Endothelial cell of umbilical vein (primary cell): ENCODE data around the gene HTRA2. TPM values are rescaled to one million over a fixed set of nuclear protein-coding genes. Genes with fewer than 3 reads are reported as not detected.

Source experiments
- BruUV-seq: library from RNA; stranded (reverse); fragments of 400-500 nt; replicated peaks from 2 replicates; lab custom pipeline; 2021; lab: Mats Ljungman, UMichigan
- CTCF ChIA-PET: fragments of 300-600, 350-600 bp; sonication (Branson Sonifier 250); formaldehyde crosslinking; loops from one replicate; lab custom pipeline; 2021; ENCODE audit warnings: antibody characterized with exemption, inconsistent platforms; lab: Charles Lee
- POLR2A ChIA-PET: fragments of 300-600, 350-600 bp; sonication (Branson Sonifier 250); formaldehyde crosslinking; loops from one replicate; lab custom pipeline; 2021; ENCODE audit warnings: antibody characterized with exemption, inconsistent platforms; lab: Charles Lee
- DNase-seq: peaks from one replicate; pipeline ENCODE4 v3.0.0-alpha.2; 2011; ENCODE audit warnings: low read depth, low spot score
- FAIRE-seq: peaks from 2 replicates; lab custom pipeline; 2011; peaks lifted over from hg19 to GRCh38; lab: Jason Lieb, UNC
- H2AFZ ChIP-seq: 2 replicates; pipeline ENCODE4 v1.6.0; 2012; ENCODE audit warnings: low read depth, low read length, control low read depth, inconsistent platforms
- H3K27ac ChIP-seq: 2 replicates; pipeline ENCODE4 v1.5.1; 2011; ENCODE audit warnings: low read depth, mild to moderate bottlenecking, control low read depth, low read length, moderate library complexity; ENCODE audit not compliant: insufficient read depth
- H3K27me3 ChIP-seq, 2 experiments: 2 replicates each; pipeline versions ENCODE4 v1.6.0 to v1.6.1; 2011; ENCODE audit warnings: low read length in 2 of 2, mixed read lengths in 1 of 2; ENCODE audit not compliant: control insufficient read depth in 2 of 2, insufficient read depth in 2 of 2
- H3K36me3 ChIP-seq, 2 experiments: 2 replicates in 1 of 2; 3 replicates in 1 of 2; pipeline ENCODE4 v1.5.1; 2011; ENCODE audit warnings: low read length in 2 of 2, mild to moderate bottlenecking in 1 of 2, moderate library complexity in 1 of 2; ENCODE audit not compliant: control insufficient read depth in 2 of 2, insufficient read depth in 2 of 2; ENCODE audit errors: extremely low read depth in 1 of 2
- H3K4me1 ChIP-seq: 3 replicates; pipeline ENCODE4 v1.5.1; 2011; ENCODE audit warnings: mild to moderate bottlenecking, low read length; ENCODE audit not compliant: control insufficient read depth, insufficient read depth; ENCODE audit errors: extremely low read depth
- H3K4me2 ChIP-seq: 2 replicates; pipeline ENCODE4 v1.6.1; 2011; ENCODE audit warnings: low read length, control low read depth, mixed read lengths; ENCODE audit not compliant: insufficient read depth
- H3K4me3 ChIP-seq, 3 experiments: fragments of 200-600 bp in 1 of 3; sonication (generic), shearing (Covaris generic) in 1 of 3; replicated peaks in 1 of 3; 2 replicates each; pipeline ENCODE4 v1.5.1; 2011 to 2016; ENCODE audit warnings: control low read depth in 3 of 3, low read length in 3 of 3, mild to moderate bottlenecking in 2 of 3, inconsistent platforms in 1 of 3, low read depth in 1 of 3, moderate library complexity in 1 of 3; ENCODE audit not compliant: insufficient read depth in 1 of 3
- H3K79me2 ChIP-seq: 2 replicates; pipeline ENCODE4 v1.6.0; 2012; ENCODE audit warnings: low read length, inconsistent platforms; ENCODE audit not compliant: control insufficient read depth, insufficient read depth
- H3K9ac ChIP-seq: replicated peaks from 2 replicates; pipeline ENCODE3; 2011; ENCODE audit warnings: low read length, control low read depth; ENCODE audit not compliant: insufficient read depth; ENCODE audit errors: extremely low read depth
- H3K9me1 ChIP-seq: replicated peaks from 3 replicates; pipeline ENCODE4 v1.6.0; 2011; ENCODE audit warnings: mild to moderate bottlenecking, low read length; ENCODE audit not compliant: control insufficient read depth, insufficient read depth; ENCODE audit errors: extremely low read depth
- H3K9me3 ChIP-seq: replicated peaks from 2 replicates; pipeline ENCODE4 v1.5.1; 2012; ENCODE audit warnings: low read length, inconsistent platforms; ENCODE audit not compliant: control insufficient read depth, insufficient read depth
- H4K20me1 ChIP-seq: replicated peaks from 2 replicates; pipeline ENCODE3; 2011; ENCODE audit warnings: mild to moderate bottlenecking, low read length; ENCODE audit not compliant: control insufficient read depth, insufficient read depth; ENCODE audit errors: extremely low read depth
- EZH2 ChIP-seq: IDR thresholded peaks from 2 replicates; pipeline ENCODE4 v1.6.1; 2012; ENCODE audit warnings: borderline replicate concordance, low read depth, mild to moderate bottlenecking, moderate library complexity, low read length, inconsistent platforms; ENCODE audit not compliant: severe bottlenecking
- FOS ChIP-seq: IDR thresholded peaks from 2 replicates; pipeline ENCODE4 v1.6.1; 2011; ENCODE audit warnings: mild to moderate bottlenecking, low read length, moderate library complexity, borderline replicate concordance; ENCODE audit not compliant: insufficient read depth
- GATA2 ChIP-seq: IDR thresholded peaks from 2 replicates; pipeline ENCODE4 v1.7.0; 2011; ENCODE audit warnings: low read depth, mild to moderate bottlenecking, moderate library complexity, mixed read lengths, low read length; ENCODE audit not compliant: insufficient read length, insufficient read depth
- JUN ChIP-seq: IDR thresholded peaks from 2 replicates; pipeline ENCODE4 v1.6.1; 2011; ENCODE audit warnings: borderline replicate concordance, low read depth; ENCODE audit not compliant: insufficient read length, insufficient read depth
- POLR2A ChIP-seq: IDR thresholded peaks from 2 replicates; pipeline ENCODE4 v1.6.1; 2012; ENCODE audit warnings: low read depth, mild to moderate bottlenecking, control low read depth, low read length
- POLR2AphosphoS5 ChIP-seq: IDR thresholded peaks from 2 replicates; pipeline ENCODE4 v1.6.1; 2012; ENCODE audit warnings: low read depth, mild to moderate bottlenecking, control low read depth, low read length, moderate library complexity; ENCODE audit not compliant: insufficient read depth
- dilution Hi-C: fragments of 300-500 bp; cut with MboI; formaldehyde crosslinking; loops from one replicate; pipeline ENCODE4 v1.15.0; 2019; ENCODE audit warnings: low sequenced_read_pairs; ENCODE audit not compliant: extremely low pct_ligation_motif_present
- intact Hi-C: fragments of 100-400 bp; cut with micrococcal nuclease; formaldehyde crosslinking; loops from one replicate; pipeline ENCODE4 v1.10.0; 2022
- polyA plus RNA-seq, 4 experiments: library from polyadenylated mRNA; depleted of rRNA in 3 of 4; stranded (reverse) in 3 of 4; unstranded in 1 of 4; fragments of >200 nt; gene quantifications; 2 replicates each; pipeline versions ENCODE4 v1.2.1 to v1.2.3, GENCODE V29; 2011 to 2012; ENCODE audit warnings: missing spikeins in 1 of 4
- total RNA-seq: library from RNA; stranded (reverse); gene quantifications from 2 replicates; pipeline ENCODE4 v1.2.3, GENCODE V29; 2021
- TF ChIP-seq, protein P1 (sequence below): IDR thresholded peaks from 2 replicates; pipeline ENCODE4 v1.6.1; 2011; ENCODE audit not compliant: insufficient read depth, insufficient read length
- TF ChIP-seq, protein P2 (sequence below), 2 donors: IDR thresholded peaks; 1 replicate in 1 of 2; 2 replicates in 1 of 2; pipeline ENCODE4 v1.5.1; 2011; ENCODE audit warnings: low read length in 2 of 2, mild to moderate bottlenecking in 2 of 2, moderate library complexity in 2 of 2, control low read depth in 1 of 2, inconsistent platforms in 1 of 2, low read depth in 1 of 2; ENCODE audit not compliant: insufficient read depth in 1 of 2; ENCODE audit errors: extremely low read depth in 1 of 2

Gene HTRA2
- total and polyA plus RNA-seq, 2 donors (not counting 3 experiments of a cell fraction or from before 2014, with no cell fraction given) = 34.3 to 54.1 TPM

DNA sequence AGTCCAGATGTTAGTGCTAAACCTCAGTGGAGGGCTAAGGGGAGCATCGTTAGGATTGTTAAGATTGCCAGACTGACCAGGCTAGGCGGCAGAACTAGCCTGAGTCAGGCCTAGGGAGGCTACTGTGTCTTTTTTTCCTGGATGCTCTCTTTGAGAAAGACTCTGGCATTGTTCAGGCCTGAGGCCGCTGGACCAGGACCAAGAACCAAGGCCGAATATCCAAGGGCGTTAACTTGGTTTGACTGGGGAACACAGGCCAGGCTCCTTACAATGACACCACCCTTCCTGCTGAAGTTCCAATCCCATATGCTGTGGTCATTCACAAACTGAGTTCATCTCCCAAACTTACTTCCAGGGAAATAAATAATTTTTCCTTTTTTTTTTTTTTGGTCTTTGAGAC lies 10.6 kb downstream of the HTRA2 start:
- no peaks in the 10 kb centered on the region for H3K9me1 ChIP-seq
- no peaks in the 10 kb centered on the region for H3K4me1 ChIP-seq
- no peak overlapping the region for H2AFZ ChIP-seq
- H3K4me3 ChIP-seq = no peak overlapping the region
- dilution Hi-C loops = no loop called here
- no peak for DNase-seq
- peaks cover 16 to 21% of the 10 kb centered on the region in 2 experiments for H3K27me3 ChIP-seq
- intact Hi-C loops = no loop called here
- no peak overlapping the region for H3K4me2 ChIP-seq
- H3K27ac ChIP-seq = no peak overlapping the region
- ChIA-PET CTCF (interaction anchor here (0.9 kb wide), 1 partner anchor 47 kb away, joined by 3 read pairs; no protein-coding TSS in a partner anchor), POLR2A (no interaction called here)
- no TSS peak for BruUV-seq
- TF ChIP-seq, protein P1, sequence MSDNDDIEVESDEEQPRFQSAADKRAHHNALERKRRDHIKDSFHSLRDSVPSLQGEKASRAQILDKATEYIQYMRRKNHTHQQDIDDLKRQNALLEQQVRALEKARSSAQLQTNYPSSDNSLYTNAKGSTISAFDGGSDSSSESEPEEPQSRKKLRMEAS = no peak
- no peak for TF ChIP-seq EZH2
- no peak for TF ChIP-seq FOS
- no peak for TF ChIP-seq JUN
- no peak for TF ChIP-seq POLR2A
- TF ChIP-seq POLR2AphosphoS5 = no peak
- TF ChIP-seq, protein P2, sequence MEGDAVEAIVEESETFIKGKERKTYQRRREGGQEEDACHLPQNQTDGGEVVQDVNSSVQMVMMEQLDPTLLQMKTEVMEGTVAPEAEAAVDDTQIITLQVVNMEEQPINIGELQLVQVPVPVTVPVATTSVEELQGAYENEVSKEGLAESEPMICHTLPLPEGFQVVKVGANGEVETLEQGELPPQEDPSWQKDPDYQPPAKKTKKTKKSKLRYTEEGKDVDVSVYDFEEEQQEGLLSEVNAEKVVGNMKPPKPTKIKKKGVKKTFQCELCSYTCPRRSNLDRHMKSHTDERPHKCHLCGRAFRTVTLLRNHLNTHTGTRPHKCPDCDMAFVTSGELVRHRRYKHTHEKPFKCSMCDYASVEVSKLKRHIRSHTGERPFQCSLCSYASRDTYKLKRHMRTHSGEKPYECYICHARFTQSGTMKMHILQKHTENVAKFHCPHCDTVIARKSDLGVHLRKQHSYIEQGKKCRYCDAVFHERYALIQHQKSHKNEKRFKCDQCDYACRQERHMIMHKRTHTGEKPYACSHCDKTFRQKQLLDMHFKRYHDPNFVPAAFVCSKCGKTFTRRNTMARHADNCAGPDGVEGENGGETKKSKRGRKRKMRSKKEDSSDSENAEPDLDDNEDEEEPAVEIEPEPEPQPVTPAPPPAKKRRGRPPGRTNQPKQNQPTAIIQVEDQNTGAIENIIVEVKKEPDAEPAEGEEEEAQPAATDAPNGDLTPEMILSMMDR (IDR thresholded peaks at IDR 0.05; ENCODE audit: extremely low read depth in 1 of 2, insufficient read depth in 1 of 2, low read depth in 1 of 2, low read length in 2 of 2) = no peak
- no peak for TF ChIP-seq GATA2
- no peaks in the 10 kb centered on the region for H4K20me1 ChIP-seq
- no peak overlapping the region for H3K9ac ChIP-seq
- FAIRE-seq = no peak
- H3K79me2 ChIP-seq = no peaks in the 10 kb centered on the region
- no peaks in the 10 kb centered on the region for H3K9me3 ChIP-seq
- no peaks in the 10 kb centered on the region for H3K36me3 ChIP-seq
